HG03066 (cell line): ENCODE data around the gene ZCWPW2.
A peak's percentile ranks its signal among the peaks of the same experiment; 100 is the strongest.

Experiments
- ATAC-seq: cut with Tn5 transposase; IDR thresholded peaks from one replicate; pipeline ENCODE4 v1.9.1; 2021; ENCODE audit warnings: low read depth; ENCODE audit not compliant: unreplicated experiment

ZCWPW2 gene

GRCh38 chr3:28348629-28349468 is at the start of gene ZCWPW2, which contains the start of gene AZI2:
Gene ZCWPW2, plus strand, starts transcription at chr3:28348721. Its CDS starts 64,348 bp downstream, at chr3:28413069.
Gene AZI2, minus strand, starts transcription at chr3:28348824. Its CDS starts 8,207 bp downstream, at chr3:28340617.
- ATAC-seq: peak; percentile 86

GRCh38 chr3:28299705-28300104 is 48.8 kb upstream of the ZCWPW2 start:
- ATAC-seq: no peak

GRCh38 chr3:28300345-28300962 is 48.1 kb upstream of the ZCWPW2 start:
- no peak for ATAC-seq

GRCh38 chr3:28301688-28302087 is 46.8 kb upstream of the ZCWPW2 start:
- ATAC-seq: no peak

- ATAC-seq: no peak
These were observed 40.3 kb upstream of the ZCWPW2 start for GRCh38 chr3:28308196-28308595.

- ATAC-seq: no peak
These were observed 32.8 kb upstream of the ZCWPW2 start for GRCh38 chr3:28315711-28316110.

GRCh38 chr3:28316226-28316625 is 32.3 kb upstream of the ZCWPW2 start:
- ATAC-seq: no peak

- ATAC-seq: peak; percentile 96
These were observed 31.0 kb upstream of the ZCWPW2 start for GRCh38 chr3:28317438-28318022.

- no peak for ATAC-seq
These were observed 27.5 kb upstream of the ZCWPW2 start for GRCh38 chr3:28320981-28321380.

- no peak for ATAC-seq
These were observed 26.1 kb upstream of the ZCWPW2 start for GRCh38 chr3:28322464-28322863.

- ATAC-seq: peak; percentile 73
These were observed 22.0 kb upstream of the ZCWPW2 start for GRCh38 chr3:28326458-28326926.

- ATAC-seq: no peak
These were observed 20.1 kb upstream of the ZCWPW2 start for GRCh38 chr3:28328188-28329151.

- no peak for ATAC-seq
These were observed 14.0 kb upstream of the ZCWPW2 start for GRCh38 chr3:28334552-28334951.

- ATAC-seq: no peak
These were observed 13.3 kb upstream of the ZCWPW2 start for GRCh38 chr3:28335246-28335645.

- ATAC-seq: no peak
These were observed 11.3 kb upstream of the ZCWPW2 start for GRCh38 chr3:28337230-28337629.

- no peak for ATAC-seq
These were observed 5.4 kb upstream of the ZCWPW2 start for GRCh38 chr3:28343144-28343543.

- no peak for ATAC-seq
These were observed 2.8 kb upstream of the ZCWPW2 start for GRCh38 chr3:28345690-28346089.

- ATAC-seq: no peak
These were observed 902 bp upstream of the ZCWPW2 start for GRCh38 chr3:28347374-28348264.

GRCh38 chr3:28348265-28348628 is 274 bp upstream of the ZCWPW2 start:
- no peak for ATAC-seq
